GM12875 (cell line): ENCODE results near the gene DENND1A.

Source experiments
- H3K4me3 ChIP-seq: one replicate; pipeline ENCODE4 v1.5.1; 2011; ENCODE audit warnings: low read depth, low read length, control low read depth
- TF ChIP-seq, protein P1 (sequence below): IDR thresholded peaks from 2 replicates; pipeline ENCODE4 v1.5.1; 2011; ENCODE audit warnings: low read depth, mild to moderate bottlenecking, control low read depth, inconsistent platforms, low read length, moderate library complexity, borderline replicate concordance; ENCODE audit not compliant: insufficient read depth

Gene DENND1A

DNA sequence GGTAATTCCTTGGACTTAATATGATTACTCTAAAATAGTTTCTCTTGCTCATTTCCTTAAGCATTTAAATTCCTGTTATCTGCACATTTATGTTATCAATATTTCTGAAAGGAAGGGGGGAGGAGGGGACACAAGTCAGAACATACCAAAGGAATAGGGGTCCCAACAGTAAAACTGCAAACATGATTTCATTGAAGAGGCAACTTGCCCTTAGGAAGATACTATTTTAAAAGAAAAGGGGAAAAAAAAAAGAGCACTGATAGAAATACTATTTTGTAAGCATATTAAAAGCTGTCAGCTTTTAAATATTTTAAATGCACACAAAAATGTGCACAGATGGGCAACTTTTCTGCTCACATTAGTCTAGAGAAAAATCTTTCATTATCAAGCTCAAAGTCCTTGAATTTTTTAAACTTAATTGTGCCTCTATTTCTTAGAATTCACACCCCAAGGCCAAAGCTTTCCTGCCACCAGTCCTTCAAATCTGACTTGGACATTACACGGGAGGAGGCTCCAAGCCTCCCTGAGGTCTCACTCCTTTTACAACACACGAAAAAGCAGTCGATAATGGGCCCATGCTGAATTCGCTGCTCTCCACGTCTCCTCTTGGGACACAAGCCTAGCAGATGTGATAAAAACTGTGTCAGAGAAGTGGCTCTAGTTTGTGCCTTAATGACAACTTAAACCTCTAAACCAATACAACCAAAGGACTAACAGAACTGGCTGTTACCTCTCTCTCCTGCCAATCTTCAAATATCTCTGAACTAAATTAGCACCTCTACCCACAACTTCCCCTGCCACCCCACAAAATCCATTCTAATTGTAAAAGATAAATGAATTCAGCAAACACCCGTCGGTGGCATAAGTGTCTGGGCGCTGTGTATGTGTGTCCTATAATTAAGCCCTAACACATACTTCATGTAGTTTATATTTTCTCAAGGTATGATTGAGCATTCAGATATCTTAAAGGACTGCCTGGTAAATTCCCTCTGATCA, 154.3 kb downstream of the DENND1A start:
- H3K4me3 ChIP-seq: no peak overlapping the region
- TF ChIP-seq, protein P1, sequence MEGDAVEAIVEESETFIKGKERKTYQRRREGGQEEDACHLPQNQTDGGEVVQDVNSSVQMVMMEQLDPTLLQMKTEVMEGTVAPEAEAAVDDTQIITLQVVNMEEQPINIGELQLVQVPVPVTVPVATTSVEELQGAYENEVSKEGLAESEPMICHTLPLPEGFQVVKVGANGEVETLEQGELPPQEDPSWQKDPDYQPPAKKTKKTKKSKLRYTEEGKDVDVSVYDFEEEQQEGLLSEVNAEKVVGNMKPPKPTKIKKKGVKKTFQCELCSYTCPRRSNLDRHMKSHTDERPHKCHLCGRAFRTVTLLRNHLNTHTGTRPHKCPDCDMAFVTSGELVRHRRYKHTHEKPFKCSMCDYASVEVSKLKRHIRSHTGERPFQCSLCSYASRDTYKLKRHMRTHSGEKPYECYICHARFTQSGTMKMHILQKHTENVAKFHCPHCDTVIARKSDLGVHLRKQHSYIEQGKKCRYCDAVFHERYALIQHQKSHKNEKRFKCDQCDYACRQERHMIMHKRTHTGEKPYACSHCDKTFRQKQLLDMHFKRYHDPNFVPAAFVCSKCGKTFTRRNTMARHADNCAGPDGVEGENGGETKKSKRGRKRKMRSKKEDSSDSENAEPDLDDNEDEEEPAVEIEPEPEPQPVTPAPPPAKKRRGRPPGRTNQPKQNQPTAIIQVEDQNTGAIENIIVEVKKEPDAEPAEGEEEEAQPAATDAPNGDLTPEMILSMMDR: no peak

- H3K4me3 ChIP-seq: no peak overlapping the region
- TF ChIP-seq, protein P1: no peak
Measured at GRCh38 chr9:123773783-123774182, 156.1 kb downstream of the DENND1A start.

GRCh38 chr9:123772967-123773366, 157.0 kb downstream of the DENND1A start:
- TF ChIP-seq, protein P1: no peak
- no peak overlapping the region for H3K4me3 ChIP-seq

GRCh38 chr9:123772374-123772773, 157.6 kb downstream of the DENND1A start:
- H3K4me3 ChIP-seq: no peak overlapping the region

GRCh38 chr9:123771690-123772089, 158.2 kb downstream of the DENND1A start:
- TF ChIP-seq, protein P1: no peak
- no peak overlapping the region for H3K4me3 ChIP-seq

More at GRCh38 chr9:123772374-123772773, 157.6 kb downstream of the DENND1A start:
- TF ChIP-seq, protein P1: no peak

- no peak overlapping the region for H3K4me3 ChIP-seq
- TF ChIP-seq, protein P1: no peak
Measured at GRCh38 chr9:123769719-123770118, 160.2 kb downstream of the DENND1A start.

DNA sequence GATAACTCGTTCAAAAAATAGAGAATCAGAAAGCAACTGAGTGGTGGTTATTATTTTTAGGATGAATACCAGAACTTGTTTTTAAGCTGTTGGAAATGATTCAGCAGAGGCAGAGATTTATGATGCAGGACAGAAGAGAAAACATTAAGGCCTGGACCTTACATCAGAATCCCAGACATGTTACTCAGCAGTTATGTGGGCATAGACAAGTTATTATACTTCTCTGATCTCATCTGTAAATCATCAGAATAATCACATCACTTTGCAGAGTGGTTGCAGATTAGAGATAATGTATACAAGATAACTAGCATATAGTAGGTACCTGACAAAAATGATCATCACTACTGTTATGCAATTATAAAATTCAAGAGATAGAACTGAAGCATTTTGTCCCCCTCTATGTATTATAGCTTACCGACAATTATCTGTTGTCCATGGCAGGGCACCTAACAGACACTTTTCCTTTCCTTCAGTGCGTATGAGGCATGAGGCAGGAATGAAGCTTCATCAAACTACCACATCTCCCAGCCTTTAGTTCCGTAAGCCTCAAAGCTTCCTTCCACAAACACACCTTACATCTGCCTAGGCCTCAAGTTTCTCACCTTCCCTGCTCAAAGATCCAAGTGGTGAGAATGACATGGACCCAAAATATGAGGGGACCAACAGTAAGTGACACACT, 165.9 kb downstream of the DENND1A start:
- no peak overlapping the region for H3K4me3 ChIP-seq
- TF ChIP-seq, protein P1: no peak
